Non-pigmented ciliary epithelial cell (primary cell): ENCODE results near the gene NAT9.

Experiments used
- DNase-seq: peaks from one replicate; pipeline ENCODE4 v3.0.0-alpha.2; 2010; ENCODE audit warnings: low read depth

Gene NAT9

DNA sequence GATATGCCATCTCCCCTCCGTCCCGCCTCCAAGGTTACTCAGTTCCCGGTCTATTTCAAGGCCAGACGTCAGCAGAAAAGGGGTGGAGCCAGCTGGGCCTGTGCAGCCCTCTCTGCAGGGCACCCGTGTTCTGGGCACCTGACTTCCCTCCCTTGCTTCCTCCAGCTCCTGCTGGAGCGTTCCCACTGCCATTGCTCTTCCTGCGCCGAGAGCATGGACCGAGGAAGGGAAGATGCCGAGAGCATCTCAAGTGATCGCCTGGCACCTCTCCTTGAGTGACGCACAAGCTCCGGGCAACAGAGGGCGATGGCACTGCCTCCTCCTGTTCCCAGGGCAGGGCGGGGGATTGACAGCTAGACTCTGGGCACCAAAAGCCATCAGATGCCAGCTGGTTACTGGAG, 29.4 kb upstream of the NAT9 start:
- no peak for DNase-seq

DNA sequence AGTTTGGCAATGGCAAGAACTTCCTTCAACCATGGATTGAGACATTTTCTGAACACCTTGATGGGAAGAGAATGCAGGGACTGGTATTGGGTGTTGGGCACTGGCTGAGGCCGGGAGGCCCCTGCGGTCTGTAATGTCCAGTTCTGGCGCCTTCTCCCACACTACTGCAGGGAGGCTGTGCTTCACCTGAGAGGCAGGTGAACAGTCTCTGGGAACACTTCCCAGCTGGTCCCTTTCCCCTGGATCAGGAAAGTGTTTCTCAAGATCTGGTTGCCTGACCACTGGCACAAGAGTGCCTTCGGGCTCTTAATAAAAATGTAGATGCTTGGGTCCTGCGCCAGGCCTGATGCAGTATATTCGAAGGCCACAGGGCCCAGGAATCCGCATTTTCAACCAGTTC, 28.5 kb upstream of the NAT9 start:
- DNase-seq: no peak

DNA sequence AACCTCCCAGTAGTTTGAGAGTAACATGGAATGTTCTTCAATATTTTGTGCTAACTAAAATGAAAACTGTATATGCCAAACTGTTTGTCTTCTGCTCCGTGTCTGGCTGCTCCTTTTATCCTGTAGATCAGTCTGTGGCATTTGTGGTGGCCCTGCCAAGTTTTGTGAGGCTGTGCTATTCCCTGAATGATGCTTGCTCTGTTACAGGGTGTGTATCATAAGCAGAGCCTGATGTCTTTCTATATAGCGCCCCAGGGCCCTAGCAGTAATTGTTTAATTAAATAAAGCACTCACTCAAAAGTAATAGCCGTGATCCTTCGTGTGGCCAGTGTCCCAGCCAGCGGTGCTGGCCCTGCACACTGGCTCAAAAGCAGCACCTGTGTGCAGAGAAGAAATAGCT, 27.8 kb upstream of the NAT9 start:
- DNase-seq: no peak

DNA sequence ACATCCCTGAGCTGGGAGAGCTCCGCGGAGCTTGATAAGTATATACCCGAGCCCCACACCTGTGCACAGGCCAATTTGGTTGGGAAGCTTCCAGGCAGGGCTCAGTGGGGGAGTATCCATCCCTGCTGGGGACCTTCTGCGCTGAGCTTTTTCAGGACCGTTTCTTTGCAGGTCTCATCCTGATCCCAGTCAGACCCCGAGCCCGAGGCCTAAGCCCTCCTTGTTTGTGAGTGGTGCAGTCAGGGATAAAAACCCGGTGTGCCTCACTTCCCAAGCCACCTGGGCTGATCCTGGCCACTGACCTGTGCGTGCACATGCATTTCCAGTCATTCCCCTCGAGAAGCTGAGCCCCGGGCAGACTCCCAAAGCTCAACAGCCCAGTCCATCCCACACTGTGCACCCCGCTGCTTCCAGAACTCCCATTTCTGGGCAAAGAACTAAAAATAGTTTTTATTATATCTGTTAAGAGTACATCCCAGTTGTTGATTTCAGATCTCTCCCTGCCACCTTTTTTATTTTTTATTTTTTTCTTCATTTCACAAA, 27.3 kb upstream of the NAT9 start:
- no peak for DNase-seq

DNA sequence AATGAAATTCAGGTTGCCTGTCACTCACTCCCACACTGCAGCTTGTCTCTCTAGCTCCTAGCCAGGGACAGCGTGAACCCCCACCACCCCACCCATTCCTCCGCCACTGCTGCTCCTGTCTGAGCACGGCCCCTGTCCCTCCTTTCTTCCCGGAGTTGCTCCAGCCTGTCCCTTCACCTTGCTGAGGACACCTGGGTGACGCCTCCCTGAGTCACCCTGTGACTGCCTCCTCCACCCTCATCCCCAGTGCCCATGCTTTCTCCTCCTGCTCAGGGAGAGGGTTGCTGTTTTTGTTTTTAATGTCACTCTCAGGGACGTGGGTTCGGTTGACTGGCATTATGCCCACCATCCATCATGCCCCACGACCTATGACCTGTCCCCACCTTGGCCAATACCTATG, 25.8 kb upstream of the NAT9 start:
- DNase-seq: no peak

DNA sequence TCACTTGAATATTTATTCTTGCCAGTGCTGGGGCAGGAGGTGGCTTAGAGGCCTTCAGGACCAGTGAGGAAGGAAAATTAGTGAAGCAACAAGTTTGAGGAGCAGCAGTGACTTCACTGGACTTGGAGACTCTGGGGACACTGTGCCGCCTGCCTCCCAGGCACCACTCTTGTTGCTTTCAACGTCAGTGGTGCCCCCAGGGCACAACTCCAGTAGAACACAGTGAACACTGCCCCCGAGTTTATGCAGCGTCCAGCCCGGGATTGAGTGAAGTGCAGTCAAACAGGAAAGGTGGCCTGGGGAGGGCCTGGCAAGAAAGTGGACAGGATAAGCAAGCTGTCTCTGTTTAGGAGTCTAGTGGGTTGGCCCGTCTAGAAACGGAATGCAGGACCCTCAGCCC, 24.4 kb upstream of the NAT9 start:
- no peak for DNase-seq

DNA sequence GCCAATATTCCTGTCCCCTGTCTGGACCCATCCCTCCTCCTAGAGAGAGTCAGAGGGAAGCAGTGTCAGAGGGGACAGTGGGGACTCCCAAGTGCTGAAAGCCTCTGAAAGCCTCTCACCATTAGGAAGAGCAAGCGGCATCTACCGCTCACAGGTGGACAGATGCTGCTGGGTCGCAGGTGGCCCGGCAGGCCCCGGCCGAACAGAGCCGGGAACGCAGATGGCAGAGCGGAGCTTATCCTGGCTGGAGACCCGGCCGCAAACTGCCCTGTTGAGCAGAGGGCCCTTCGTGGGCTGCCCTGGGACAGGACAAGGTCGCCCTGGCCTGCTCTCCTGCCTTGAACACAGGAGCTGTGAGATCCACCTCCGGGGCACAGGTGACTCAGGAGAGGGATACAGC, 23.0 kb upstream of the NAT9 start:
- DNase-seq: no peak

DNA sequence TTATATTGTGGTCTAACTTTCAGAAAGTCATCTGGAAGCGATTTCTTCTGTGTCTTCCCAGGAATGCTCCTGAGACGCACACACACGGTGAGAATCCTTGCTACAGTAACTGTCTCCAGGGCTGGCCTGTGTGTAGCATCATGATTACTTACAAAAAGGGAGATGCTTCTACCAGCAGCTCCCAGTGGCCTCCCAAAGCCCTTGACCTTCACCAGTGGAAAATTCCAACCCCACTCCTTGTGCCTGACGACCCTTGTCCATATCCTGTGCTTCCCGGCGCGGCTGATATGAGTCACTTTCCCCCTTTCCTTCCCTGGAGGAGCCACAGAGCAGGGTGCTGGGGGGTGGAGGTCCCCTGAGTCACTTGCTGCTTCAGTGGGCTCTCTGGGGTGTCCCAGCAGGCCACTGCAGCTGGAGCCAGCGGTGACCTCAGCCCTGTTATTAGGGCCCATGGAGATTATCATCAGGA, 22.1 kb upstream of the NAT9 start:
- DNase-seq: no peak

DNA sequence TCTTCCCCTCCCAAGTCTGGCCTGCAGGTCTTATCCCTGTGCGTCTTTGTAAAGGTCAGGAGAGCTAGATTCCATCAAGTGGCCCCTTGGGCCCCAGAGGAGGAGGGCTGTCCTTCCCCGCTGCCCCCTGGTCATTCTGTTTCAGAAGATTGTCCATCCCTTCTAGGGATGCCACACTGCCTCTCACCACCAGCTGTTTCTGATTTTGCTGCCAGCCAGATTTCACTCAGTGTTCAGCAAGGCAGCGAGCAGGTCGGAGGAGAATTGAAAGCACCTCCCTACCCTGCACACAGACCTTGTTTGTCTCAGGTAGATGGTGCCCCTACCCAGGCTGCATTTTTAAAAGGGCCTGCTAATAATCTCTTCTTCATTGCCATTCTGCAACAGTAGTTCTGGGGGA, 21.7 kb upstream of the NAT9 start:
- no peak for DNase-seq

DNA sequence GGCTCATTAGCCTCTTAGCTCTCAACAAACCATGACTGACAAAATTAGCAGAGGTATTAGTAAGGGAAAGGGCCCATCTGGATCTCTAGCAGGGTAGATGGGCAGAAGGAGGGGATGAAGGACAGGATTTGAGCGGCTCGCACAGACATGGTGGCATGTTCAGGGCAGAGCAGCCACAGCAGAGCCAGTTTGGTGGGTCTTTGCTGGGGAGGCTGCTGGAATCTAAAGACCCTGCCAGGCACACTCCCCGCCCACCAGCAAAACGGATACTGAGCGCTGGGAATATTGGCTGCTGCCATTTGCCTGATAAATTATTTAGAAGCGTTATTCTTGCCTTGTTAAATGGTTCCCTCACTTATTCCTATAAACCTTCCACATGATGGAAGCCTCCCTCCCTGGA, 20.7 kb upstream of the NAT9 start:
- DNase-seq: no peak

DNA sequence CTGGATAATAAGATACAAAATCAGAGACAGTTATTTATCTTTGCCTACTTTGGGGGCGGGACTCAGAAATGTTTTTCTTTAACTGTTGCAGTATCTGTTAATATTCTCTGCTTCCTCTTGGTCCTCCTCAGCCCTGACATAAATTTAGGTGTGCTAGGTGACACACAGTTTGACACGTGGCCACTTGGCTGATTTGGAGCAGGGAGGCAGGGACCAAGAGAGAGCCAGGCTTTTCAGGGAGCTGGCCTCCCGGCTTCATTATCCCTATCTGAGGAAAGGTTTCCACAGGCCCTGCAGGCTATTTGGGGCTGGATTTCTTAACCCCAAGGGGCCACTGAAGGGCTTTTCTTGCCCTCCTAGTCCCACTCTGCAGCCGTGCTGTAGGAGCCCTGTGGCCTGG, 20.1 kb upstream of the NAT9 start:
- DNase-seq: no peak

DNA sequence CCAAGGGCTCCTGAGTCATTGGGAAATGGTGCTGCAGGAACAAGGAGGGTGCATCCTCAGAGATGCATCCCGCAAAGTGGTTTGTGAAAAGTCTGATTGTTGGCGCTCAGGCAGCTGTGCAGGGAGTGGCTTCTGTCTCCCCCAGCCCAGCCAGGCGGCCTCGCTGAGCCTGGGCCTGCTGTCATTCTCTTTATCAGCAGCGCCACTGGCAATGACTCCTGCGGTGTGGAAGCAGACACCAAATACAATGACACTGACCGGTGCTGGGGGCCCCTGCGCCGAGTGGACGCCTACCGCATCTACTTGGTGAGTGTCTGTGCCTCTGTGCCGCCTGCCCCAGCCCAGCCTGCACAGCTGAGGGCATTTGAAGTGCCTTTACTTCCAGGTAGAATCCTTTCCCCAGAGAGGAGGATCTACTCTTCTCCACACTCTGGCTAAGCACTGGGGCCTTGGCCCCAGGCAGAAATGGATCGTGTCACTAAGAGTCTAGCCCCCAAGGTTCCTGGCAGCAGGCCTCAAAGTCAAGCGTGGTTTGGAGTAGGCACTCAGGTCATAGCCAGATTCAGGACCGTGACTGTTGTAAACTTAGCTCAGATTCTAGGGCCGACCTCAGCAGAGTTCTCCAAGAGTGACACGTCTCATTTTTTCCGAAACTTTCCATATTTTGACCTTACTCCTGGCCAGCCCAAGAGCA, 19.3 kb upstream of the NAT9 start:
- no peak for DNase-seq

DNA sequence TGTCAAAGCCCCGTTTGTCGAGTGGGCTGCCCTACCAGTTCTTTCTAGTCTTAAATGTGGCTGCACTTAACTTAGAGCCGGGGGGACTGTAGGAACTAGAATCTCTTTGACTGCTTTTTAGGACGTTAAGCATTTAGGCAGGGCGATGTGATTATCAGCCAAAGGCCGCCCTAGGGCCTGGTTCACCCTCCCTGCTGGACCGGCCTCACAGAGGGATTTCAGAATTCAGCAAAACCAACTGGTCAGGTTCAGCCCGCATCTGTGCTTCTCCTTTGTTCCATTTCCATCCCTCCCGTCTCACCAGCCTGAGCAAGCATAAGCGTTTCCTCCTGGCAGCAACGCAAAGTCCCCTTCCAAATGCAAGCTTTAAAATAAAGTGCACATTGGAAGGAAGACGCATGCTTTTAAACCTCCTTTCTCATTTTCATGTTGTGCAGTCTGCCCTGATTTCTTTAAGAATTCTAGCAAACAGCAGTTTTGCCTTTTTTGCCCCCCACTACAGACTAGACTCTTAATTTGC, 16.5 kb upstream of the NAT9 start:
- no peak for DNase-seq

DNA sequence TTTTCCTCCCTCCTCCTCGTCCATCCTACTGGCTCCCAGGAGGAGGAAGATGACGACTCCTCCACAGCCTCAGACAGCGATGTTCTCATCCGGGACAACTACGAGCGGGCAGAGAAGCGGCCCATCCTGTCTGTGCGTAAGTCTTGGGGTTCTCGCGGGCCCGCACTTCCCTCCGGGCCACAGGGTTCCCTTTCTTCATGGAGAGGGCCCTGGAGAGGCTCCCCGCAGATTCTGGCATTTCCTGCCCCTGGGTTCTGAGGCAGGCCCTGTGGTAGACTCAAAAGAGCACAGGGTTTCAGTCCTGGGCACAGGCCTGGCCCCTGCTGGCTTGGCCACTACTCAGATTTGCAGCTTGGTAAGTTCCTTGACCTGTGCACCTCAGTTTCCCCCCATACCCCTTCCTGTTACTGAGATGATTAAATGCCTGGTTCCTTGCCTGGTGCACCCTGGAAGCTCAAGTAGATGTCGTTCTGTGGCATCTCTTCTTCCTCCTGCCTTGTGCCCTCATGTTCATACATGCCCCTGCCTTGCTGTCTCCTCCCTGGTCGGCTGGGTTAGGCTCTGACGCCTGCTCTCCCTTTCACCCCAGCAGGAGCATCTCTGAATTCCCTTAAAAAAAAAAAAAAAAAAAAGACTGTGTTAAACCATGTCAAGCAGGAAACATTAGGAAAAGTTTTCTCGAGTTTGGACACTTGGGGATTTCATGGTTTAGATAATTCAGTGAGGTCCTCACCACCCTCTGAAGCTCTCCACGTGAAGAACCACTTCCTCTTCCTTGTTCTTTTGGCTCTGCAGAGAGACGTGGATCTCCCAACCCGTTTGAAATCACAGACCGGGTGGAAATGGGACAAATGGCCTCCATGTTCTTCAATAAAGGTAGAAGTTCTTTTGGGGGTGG, 14.3 kb upstream of the NAT9 start:
- no peak for DNase-seq

DNA sequence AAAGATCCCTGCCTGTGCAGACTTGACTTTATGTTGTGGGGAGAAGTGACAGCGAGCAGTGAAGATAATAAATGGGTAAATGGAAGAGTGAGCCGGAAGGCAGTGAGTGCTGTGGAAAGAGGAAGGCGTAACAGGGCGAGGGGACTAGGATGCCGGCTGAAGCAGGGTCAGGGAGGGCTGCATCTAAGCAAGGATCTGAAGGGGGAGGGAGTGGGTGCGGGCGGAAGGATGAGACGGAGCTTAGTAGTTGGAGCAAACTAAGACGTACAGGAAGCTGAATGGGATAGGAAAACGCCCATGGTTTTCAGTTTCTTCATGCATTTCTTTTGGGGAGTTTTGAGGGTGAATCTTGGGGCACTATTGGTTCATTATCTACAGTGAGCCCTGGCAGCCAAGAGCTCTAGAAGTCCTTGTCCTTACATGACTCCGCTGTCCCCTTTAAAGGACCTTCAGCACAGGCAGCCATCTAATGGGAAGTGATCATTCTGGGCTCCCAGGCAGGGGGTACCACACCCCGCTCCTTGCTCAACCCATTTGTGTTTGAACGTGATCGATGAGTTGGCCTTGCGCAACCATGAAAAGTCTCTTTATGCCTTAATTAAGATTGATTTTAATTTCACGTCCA, 10.4 kb upstream of the NAT9 start:
- DNase-seq: no peak

DNA sequence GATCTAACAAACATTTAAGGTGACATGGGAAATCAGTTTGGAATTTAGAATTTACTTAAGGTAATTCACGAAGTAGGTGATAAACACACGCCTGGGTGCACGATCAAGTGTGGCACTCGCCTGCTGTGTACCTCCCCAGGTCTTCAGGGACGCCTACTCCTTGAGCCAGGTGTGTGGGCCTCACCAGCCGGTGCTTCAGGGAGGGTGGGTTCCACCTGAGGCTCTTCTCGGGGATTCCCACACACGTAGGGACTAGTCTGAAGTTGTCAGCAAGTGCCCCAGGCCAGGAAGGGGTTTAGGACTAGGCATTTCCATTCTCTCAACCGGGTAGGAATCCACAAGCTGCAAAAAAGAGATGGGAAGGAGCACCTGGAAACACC, 9.8 kb upstream of the NAT9 start:
- DNase-seq: no peak

DNA sequence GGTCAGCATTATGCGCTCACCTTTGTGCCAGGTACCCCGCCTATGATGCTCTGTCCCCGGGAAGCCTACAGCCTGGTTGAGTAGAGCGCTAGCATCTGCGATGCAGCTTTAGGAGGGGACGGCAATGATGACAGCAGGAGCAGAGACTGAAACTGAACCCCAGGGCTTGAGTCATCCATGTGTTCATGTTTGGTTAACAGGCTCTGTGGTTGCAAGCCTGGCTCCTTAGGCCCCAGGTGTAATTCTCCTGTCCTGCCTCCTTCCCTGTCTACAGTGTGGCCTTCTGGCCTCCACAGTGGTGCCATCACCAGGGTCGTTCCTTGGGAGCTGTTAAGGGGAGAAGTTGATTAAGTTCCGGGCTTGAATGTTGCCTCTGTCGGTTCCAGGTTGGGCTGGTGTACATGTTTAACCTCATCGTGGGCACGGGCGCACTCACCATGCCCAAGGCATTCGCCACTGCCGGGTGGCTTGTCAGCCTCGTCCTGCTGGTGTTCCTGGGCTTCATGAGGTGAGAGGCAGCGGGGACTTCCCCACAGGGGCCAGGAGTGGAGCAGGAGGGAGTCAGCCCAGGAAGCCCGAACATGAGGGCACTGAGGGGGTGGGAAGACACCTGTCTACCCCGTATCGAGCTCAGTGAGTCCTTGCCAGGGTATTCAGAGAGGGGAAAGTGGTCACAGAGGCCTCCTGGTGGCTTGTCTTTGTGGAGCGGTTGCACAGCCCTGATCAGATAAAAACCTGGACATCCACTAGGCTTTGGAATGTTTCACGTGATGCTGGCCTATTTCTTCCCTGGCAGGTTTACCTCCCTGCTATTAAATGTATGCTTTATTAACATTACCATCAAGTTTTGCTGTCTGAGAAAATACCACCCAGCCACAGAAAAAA, 9.2 kb upstream of the NAT9 start:
- DNase-seq: no peak

DNA sequence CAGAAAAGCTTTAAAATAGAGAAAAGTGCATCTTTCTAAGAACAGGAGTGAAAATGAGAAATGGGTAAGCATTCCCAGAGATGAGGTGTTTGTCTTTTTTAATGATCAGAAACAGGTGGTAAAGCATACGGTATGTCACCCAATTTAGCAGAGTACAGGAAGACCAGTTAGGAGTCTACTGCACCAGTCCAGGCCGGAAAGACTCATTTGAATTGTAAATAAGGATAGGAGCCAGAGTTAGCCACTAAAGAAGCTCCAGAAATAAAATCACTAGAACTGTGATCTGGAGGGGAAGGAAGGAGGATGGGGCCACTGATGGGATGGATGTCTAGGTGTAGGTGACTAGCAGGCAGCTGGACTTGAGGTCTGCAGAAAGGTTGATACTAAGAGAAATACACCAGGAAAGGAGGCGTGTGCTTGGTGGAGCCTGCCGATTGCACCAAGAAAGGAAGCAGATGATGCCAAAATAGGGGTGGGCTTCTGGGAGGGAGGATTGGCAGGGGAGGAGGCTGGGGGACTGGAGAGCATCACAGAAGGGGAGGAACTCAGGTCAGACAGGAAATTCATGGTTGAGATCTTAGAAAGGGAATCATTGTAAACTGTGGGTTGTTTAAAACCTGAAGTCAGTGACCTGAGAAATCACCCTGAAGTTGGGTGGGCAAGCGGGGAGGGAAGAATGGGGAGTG, 8.1 kb upstream of the NAT9 start:
- no peak for DNase-seq

DNA sequence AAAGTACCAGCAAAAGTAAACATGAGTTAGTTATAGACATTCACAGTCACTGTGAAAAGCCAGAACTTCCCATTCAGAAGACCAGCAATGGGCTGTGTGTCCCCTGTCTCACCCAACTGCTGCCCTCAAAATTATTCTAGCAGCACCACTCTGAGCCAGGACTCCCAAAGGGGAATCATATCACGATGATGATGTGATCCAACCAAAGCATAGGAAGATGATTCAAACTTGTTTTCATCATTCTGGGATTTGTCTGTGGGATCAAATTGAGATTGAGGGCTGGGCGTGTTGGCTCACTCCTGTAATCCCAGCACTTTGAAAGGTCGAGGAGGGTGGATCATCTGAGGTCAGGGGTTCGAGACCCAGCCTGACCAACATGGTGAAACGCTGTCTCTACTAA, 6.4 kb upstream of the NAT9 start:
- DNase-seq: no peak

DNA sequence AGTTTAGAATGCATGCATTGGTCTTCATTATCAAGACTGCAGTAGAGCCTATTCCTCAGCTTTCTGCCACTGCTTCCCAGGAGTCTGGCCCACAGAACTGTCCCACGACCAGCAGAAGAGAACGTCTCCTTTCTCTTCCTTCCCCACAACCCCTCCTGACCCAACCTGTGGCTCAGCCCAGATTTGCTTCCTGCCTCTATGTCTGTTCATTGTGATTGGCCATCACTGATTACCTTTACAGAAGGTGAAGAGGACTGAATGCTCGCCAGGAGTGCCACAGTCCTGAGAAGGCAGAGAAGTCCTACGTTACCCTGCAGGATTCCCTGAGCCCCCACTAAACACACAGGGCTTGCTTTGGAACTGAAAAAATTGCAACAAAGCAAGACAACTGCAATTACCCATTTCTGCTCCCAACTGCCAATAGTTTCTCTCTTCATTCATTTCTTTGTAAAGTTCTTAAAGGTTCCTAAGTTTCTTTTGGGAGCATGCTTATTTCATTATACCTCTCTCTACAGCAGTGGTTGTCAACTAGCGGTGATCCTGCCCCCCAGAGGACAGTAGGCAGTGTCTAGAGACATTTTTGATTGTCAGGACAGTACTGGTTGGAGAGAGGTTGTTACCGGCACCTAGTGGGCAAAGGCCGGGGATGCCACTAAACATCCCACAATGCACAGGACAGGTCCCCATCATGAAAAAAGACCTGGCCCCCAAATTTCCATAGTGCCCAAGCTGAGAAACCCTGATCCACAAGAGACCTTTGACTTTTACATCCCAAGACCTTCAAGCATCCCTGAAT, 4.5 kb upstream of the NAT9 start:
- no peak for DNase-seq
